Stimulated activated CD4-positive, alpha-beta T cell treated with anti-CD3 and anti-CD28 coated beads, Interleukin-12 subunit alpha, Interleukin-12 subunit beta, amount 100 ng/mL, for 4 hours (primary cell): ENCODE measurements around the gene TMIGD2.
"Not testable (repeated sequence)": the region's sequence is repeated elsewhere in the genome, so short reads cannot be mapped to it uniquely, and the experiment has no call there.

Experiments
- DNase-seq: peaks from one replicate; pipeline ENCODE4 v3.0.0-alpha.2; 2020

The TMIGD2 gene

DNA sequence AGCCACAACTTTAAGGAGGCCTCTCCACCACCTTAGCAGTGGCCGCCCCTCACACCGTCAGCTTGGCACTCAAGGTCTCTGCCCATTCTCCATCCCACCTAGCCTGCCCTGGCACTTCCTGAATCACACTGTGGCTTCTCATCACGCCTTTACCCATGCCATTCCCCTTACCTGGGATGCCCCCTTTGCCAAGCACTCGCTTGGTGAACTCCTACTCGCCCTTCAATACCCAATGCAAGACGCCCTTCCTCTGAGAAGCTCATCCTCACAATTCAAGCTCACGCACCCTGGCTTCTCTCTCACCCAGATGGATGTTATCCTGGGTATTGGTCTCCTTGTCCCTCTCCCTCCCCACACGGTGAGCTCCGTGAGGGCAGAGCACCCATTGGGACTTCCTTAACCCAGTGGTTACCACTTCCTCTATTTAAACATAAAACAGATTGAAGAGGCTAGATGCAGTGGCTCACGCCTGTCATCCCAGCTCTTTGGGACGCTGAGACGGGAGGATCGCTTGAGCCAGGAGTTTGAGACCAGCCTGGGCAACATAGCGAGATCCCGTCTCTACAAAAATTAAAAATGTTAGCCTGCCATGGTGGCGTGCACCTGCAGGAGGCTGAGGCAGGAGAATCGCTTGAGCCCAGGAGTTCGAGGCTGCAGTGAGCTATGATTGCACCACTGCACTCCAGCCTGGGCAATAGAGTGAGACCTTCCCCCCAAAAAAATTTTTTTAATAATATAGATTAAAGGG lies 35.8 kb downstream of the TMIGD2 start:
- DNase-seq: no peak

DNA sequence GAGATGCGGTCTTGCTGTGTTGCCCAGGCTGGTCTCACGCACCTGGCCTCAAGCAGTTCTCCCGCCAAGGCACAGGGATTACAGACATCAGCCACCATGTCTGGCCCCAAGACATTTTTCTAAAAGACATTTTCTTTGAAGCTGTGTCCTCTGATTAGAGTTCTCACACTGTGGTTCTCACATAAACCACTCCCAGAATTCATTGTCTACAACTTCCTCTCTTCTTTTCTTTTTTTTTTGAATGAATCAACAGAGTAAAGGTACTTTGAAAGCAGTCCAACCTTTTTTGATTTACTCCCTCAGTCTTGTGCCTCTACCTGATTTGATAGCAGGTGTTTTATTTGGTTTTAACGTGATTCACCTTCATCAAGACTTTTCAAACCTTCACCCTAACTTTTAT lies 37.4 kb downstream of the TMIGD2 start:
- no peak for DNase-seq

DNA sequence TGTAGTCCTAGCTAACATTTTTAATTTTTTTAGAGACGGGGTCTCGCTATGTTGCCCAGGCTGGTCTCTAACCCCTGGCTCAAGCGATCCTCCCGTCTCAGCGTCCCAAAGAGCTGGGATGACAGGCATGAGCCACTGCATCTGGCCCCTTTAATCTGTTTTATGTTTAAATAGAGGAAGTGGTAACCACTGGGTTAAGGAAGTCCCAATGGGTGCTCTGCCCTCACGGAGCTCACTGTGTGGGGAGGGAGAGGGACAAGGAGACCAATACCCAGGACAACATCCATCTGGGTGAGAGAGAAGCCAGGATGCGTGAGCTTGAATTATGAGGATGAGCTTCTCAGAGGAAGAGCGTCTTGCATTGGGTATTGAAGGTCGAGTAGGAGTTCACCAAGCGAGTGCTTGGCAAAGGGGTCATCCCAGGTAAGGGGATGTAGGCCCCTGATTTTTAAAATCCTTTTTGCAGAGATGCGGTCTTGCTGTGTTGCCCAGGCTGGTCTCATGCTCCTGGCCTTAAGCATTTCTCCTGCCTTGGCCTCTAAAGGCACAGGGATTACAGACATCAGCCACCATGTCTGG lies 41.5 kb downstream of the TMIGD2 start:
- no peak for DNase-seq

DNA sequence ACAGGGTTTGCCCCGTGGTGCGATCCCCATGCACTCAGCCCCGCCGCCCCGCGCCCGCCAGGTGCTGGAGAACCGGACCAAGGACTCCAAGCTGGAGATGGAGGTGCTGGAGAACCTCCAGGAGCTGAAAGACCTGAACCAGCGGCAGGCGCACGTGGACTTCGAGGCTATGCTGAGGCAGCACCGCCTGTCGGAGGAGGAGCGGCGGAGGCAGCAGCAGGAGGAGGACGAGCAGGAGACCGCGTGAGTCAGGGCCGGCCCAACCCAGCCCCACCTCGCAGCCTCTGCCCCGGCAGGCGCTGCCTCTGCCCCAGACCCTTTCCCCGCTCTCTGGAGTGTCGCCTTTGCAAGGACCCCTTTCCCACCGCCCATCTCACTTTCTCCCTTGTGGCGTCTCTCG lies 44.0 kb downstream of the TMIGD2 start:
- DNase-seq: no peak

DNA sequence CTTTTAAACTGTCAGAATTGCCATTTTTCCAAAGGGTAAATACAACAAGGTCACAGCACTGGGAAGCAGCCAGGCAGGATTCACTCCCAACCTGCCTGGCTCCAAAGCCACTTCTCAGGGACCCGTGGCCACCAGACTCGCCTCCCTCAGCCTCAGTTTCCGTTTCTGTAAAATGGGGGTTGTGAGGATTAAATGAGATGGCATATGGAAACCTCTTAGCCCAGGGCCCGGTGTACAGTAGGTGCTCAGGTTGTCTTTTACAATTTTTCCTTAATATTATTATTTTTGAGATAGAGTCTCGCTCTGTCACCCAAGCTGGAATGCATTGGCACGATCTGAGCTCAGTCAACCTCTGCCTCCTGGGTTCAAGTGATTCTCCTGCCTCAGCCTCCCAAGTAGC lies 45.2 kb downstream of the TMIGD2 start:
- DNase-seq: no peak

DNA sequence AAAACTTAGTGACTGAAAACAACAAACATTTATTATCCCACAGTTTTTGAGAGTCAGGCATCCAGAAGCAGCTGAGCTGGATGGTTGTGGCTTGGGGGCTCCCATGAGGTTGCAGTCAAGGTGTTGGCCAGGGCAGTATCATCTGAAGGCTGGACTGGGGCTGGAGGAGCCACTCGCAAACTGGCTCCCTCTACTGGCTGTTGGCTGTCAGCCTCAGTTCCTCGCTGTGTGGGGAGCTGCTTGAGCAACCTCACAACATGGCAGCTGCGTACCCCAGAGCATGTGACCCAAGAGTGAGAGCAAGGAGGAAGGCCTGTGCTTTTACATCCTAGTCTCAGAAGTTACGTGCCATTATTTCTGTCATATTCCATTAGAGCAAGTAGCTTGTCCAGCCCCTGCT lies 45.6 kb downstream of the TMIGD2 start:
- no peak for DNase-seq

DNA sequence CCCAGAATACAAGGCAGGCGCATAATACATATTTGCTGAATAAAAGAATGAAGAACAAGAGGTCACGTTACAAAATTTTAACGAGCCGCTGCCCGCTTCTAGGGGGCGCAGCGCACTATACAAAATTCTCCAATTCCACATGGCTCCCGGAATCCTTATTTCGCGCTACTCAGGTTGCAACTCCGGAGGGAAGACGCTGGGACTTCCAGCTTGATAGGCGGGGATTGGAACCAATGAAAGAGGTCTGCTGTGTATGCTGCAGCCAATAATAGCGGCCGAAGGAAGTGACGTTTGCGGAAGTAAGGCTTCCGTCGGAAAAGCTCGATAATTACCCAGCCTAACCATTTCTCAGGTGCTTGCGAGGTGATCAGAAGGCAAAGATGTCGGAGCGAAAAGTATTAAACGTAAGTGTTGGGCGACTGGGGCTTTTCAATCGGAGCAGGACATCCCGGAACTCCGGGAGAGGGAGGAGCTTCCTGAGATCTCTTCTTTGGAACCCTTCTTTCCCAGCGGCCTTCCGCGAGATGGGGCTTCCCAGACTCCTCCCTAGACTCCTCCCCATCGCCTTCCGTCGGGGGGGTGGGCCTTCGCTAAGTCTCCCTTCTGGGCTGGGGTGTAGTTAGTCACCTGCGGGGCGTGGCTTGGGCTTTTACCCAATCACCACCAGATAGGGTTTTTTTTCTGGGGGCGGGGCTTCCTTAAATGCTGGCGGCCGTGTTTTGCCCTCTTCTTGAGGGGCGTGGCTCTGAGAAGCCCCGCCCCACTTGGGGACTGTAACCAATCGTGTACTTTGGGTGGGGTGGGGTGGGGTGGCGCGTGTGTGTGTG lies 55.2 kb downstream of the TMIGD2 start, which contains the start of gene YJU2:
Gene YJU2, plus strand, starts transcription at position 314 of the 827 bp plus-strand sequence. Its CDS starts 67 bp downstream, at position 381.
- DNase-seq: peak; percentile 97

DNA sequence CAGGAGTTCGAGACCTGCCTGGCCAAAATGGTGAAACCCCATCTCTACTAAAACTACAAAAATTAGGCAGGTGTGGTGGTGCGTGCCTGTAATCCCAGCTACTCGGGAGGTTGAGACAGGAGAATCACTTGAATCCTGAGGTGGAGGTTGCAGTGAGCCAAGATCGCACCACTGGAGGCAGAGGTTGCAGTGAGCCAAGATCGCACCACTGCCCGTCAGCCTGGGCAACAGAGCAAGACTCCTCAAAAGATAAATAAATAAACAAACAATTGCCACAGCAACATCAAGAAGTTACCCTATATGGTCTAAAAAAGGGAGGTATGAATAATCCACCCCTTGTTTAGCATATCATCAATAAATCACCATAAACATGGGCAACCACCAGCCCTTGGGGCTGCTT lies 56.3 kb downstream of the TMIGD2 start:
- not testable (repeated sequence) for DNase-seq
